ENCODE measurements around the gene OXLD1. TPM values are rescaled to one million over a fixed set of nuclear protein-coding genes. Genes with fewer than 3 reads are reported as not detected.
A peak's percentile ranks its signal among the peaks of the same experiment; 100 is the strongest.

The OXLD1 gene
- total and polyA plus RNA-seq, 10 of the 15 experiments (the other 5 are each of a cell fraction or from before 2014, with no cell fraction given): 4.6 to 89.5 (median 39.8) TPM

DNA sequence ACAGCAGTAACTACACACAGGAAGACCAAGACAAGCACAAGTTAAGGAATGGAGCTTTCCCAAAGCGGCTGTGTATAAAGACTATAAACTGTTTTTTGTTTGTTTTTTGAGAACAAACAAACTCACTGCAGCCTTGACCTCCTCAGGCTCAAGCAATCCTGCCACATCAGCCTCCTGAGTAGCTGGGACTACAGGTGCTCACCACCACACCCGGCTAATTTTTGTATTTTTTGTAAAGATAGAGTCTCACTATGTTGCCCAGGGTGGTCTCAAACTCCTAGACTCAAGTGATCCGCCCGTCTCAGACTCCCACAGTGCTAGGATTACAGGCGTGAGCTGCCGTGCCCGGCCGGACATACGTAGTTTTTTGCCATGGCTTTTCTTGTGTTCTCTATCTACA lies 6.0 kb downstream of the OXLD1 start:
- TF ChIP-seq, protein P1, sequence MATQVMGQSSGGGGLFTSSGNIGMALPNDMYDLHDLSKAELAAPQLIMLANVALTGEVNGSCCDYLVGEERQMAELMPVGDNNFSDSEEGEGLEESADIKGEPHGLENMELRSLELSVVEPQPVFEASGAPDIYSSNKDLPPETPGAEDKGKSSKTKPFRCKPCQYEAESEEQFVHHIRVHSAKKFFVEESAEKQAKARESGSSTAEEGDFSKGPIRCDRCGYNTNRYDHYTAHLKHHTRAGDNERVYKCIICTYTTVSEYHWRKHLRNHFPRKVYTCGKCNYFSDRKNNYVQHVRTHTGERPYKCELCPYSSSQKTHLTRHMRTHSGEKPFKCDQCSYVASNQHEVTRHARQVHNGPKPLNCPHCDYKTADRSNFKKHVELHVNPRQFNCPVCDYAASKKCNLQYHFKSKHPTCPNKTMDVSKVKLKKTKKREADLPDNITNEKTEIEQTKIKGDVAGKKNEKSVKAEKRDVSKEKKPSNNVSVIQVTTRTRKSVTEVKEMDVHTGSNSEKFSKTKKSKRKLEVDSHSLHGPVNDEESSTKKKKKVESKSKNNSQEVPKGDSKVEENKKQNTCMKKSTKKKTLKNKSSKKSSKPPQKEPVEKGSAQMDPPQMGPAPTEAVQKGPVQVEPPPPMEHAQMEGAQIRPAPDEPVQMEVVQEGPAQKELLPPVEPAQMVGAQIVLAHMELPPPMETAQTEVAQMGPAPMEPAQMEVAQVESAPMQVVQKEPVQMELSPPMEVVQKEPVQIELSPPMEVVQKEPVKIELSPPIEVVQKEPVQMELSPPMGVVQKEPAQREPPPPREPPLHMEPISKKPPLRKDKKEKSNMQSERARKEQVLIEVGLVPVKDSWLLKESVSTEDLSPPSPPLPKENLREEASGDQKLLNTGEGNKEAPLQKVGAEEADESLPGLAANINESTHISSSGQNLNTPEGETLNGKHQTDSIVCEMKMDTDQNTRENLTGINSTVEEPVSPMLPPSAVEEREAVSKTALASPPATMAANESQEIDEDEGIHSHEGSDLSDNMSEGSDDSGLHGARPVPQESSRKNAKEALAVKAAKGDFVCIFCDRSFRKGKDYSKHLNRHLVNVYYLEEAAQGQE (IDR thresholded peaks at IDR 0.05; ENCODE audit: low read depth, low read length): no peak

DNA sequence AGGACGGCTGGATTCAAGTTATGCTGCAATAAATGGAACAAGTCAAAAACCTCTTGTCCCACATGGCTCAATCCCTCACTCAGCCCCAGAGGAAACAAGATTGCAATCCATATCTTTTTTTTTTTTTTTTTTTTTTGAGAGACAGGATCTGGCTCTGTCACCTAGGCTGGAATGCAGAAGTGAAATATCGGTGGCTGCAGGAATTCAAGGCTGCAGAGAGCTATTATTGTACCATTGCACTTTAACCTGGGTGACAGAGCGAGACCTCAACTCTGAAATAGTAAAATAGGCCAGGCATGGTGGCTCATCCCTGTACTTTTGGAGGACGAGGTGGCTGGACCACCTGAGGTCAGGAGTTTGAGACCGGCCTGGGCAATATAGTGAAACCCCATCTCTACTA lies 7.4 kb downstream of the OXLD1 start:
- no peak for FAIRE-seq
- H3K36me3 ChIP-seq (ENCODE audit: control insufficient read depth in 2 of 2, insufficient read depth in 2 of 2, low read length in 1 of 2): no peaks in the 10 kb centered on the region
- 38% methylated on average over 5 of the region's 5 CpGs for WGBS (ENCODE audit: insufficient coverage, insufficient replicate concordance, low lambda C conversion rate, missing lambda C conversion rate)
- no peak for DNase-seq (ENCODE audit: low read depth, low spot score)
- no peak overlapping the region for H3K9ac ChIP-seq (ENCODE audit: control insufficient read depth, insufficient read depth, low read length)
- H4K20me1 ChIP-seq (ENCODE audit: control insufficient read depth, insufficient read depth): no peaks in the 10 kb centered on the region
- H3K79me2 ChIP-seq (ENCODE audit: control insufficient read depth, insufficient read depth, low read length): no peaks in the 10 kb centered on the region
- H3K4me3 ChIP-seq: no peak overlapping the region
- H3K4me1 ChIP-seq (ENCODE audit: control insufficient read depth, insufficient read depth, low read length): peaks cover 5% of the 10 kb centered on the region; the same call in 1 of the 2 replicates
- ChIA-PET SMC1A (ENCODE audit: uncharacterized antibody, unreplicated experiment) (no interaction called here), RAD21 (ENCODE audit: unreplicated experiment) (no interaction called here), POLR2A (interaction anchor here (0.6 to 1.0 kb wide), 6 partner anchors 9 to 836 kb away, joined by 3 to 6 read pairs (median 4); no protein-coding TSS in a partner anchor), CTCF (interaction anchor here (0.6 to 0.8 kb wide), 2 partner anchors 24 to 932 kb away, joined by 3 read pairs; partner anchors contain the start of genes ARL16 and HGS)
- no peak overlapping the region for H2AFZ ChIP-seq (ENCODE audit: control insufficient read depth, low read depth, low read length)
- no peaks in the 10 kb centered on the region for H3K27me3 ChIP-seq (replicated peaks in 1 of 2; ENCODE audit: control insufficient read depth in 2 of 2, insufficient read depth in 2 of 2, low read length in 1 of 2)
- no peak overlapping the region for H3K27ac ChIP-seq (ENCODE audit: control insufficient read depth, insufficient read depth)
- intact Hi-C loops (cut with micrococcal nuclease; ENCODE audit: unreplicated experiment) (no loop called here), in situ Hi-C loops (cut with MboI) (no loop called here)
- no TSS peak for BruUV-seq (replicated peaks)
- no peak overlapping the region for H3K4me2 ChIP-seq (ENCODE audit: control insufficient read depth, insufficient read depth)
- peak; percentile 51 for ATAC-seq
- no peaks in the 10 kb centered on the region for H3K9me3 ChIP-seq (replicated peaks; ENCODE audit: control insufficient read depth, insufficient read depth, low read length)
- peak; percentile 22; the same call in 1 of the 2 replicates for TF ChIP-seq NR2F1 (conservative IDR thresholded peaks at IDR 0.05)
- TF ChIP-seq, protein P2, sequence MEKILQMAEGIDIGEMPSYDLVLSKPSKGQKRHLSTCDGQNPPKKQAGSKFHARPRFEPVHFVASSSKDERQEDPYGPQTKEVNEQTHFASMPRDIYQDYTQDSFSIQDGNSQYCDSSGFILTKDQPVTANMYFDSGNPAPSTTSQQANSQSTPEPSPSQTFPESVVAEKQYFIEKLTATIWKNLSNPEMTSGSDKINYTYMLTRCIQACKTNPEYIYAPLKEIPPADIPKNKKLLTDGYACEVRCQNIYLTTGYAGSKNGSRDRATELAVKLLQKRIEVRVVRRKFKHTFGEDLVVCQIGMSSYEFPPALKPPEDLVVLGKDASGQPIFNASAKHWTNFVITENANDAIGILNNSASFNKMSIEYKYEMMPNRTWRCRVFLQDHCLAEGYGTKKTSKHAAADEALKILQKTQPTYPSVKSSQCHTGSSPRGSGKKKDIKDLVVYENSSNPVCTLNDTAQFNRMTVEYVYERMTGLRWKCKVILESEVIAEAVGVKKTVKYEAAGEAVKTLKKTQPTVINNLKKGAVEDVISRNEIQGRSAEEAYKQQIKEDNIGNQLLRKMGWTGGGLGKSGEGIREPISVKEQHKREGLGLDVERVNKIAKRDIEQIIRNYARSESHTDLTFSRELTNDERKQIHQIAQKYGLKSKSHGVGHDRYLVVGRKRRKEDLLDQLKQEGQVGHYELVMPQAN (conservative IDR thresholded peaks at IDR 0.05): no peak
- no peak for TF ChIP-seq TCF7 (IDR thresholded peaks at IDR 0.05; ENCODE audit: borderline replicate concordance)
- TF ChIP-seq MEF2A (IDR thresholded peaks at IDR 0.05; ENCODE audit: insufficient read depth, low read depth, low read length): 0 out of 2 replicates have a peak, but pooled peaks have one; percentile 10
- TF ChIP-seq, protein P3, sequence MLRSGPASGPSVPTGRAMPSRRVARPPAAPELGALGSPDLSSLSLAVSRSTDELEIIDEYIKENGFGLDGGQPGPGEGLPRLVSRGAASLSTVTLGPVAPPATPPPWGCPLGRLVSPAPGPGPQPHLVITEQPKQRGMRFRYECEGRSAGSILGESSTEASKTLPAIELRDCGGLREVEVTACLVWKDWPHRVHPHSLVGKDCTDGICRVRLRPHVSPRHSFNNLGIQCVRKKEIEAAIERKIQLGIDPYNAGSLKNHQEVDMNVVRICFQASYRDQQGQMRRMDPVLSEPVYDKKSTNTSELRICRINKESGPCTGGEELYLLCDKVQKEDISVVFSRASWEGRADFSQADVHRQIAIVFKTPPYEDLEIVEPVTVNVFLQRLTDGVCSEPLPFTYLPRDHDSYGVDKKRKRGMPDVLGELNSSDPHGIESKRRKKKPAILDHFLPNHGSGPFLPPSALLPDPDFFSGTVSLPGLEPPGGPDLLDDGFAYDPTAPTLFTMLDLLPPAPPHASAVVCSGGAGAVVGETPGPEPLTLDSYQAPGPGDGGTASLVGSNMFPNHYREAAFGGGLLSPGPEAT (IDR thresholded peaks at IDR 0.05; ENCODE audit: low read depth): 0 out of 2 replicates have a peak, but pooled peaks have one; percentile 21
- peak; percentile 52 for TF ChIP-seq MEF2B (IDR thresholded peaks at IDR 0.05; ENCODE audit: partially characterized antibody, poor library complexity, severe bottlenecking)
- TF ChIP-seq SPI1 (IDR thresholded peaks at IDR 0.05; ENCODE audit: borderline replicate concordance, insufficient read depth, low read depth, low read length): peak; percentile 60; the same call in 1 of the 2 replicates

More for the DNA sequence above, 6.0 kb downstream of the OXLD1 start:
- SMC1A ChIA-PET (ENCODE audit: uncharacterized antibody, unreplicated experiment): interaction anchor here (1.0 kb wide), 1 partner anchor 40 kb away, joined by 4 read pairs; no protein-coding TSS in a partner anchor
- no TSS peak for BruUV-seq (replicated peaks)
- POLR2A ChIA-PET: interaction anchor here (1.0 kb wide), 1 partner anchor 21 kb away, joined by 3 read pairs; no protein-coding TSS in a partner anchor
- Histone ChIP-seq H3K9me3 (replicated peaks; ENCODE audit: control insufficient read depth, insufficient read depth, low read length) (no peaks in the 10 kb centered on the region), H3K4me3 (no peak overlapping the region), H3K27ac (ENCODE audit: control insufficient read depth, insufficient read depth) (no peak overlapping the region), H2AFZ (ENCODE audit: control insufficient read depth, low read depth, low read length) (no peak overlapping the region), H3K4me2 (ENCODE audit: control insufficient read depth, insufficient read depth) (no peak overlapping the region), H3K4me1 (ENCODE audit: control insufficient read depth, insufficient read depth, low read length) (peaks cover 10% of the 10 kb centered on the region), H4K20me1 (ENCODE audit: control insufficient read depth, insufficient read depth) (no peaks in the 10 kb centered on the region), H3K79me2 (ENCODE audit: control insufficient read depth, insufficient read depth, low read length) (peaks cover 5% of the 10 kb centered on the region), H3K36me3 (ENCODE audit: control insufficient read depth in 2 of 2, insufficient read depth in 2 of 2, low read length in 1 of 2) (no peaks in the 10 kb centered on the region; a peak in 1 of 4 replicates), H3K9ac (ENCODE audit: control insufficient read depth, insufficient read depth, low read length) (no peak overlapping the region), H3K27me3 (replicated peaks in 1 of 2; ENCODE audit: control insufficient read depth in 2 of 2, insufficient read depth in 2 of 2, low read length in 1 of 2) (no peaks in the 10 kb centered on the region)
- 93% methylated on average over 9 of the region's 9 CpGs for WGBS (ENCODE audit: insufficient coverage, insufficient replicate concordance, low lambda C conversion rate, missing lambda C conversion rate)
- in situ Hi-C loops (cut with MboI): no loop called here
- intact Hi-C loops (cut with micrococcal nuclease; ENCODE audit: unreplicated experiment): no loop called here
- DNase-seq (ENCODE audit: low read depth, low spot score): no peak
- CTCF ChIA-PET: interaction anchor here (0.5 to 1.0 kb wide), 2 partner anchors 15 to 236 kb away, joined by 3 read pairs; no protein-coding TSS in a partner anchor
- RAD21 ChIA-PET (ENCODE audit: unreplicated experiment): interaction anchor here (0.6 kb wide), 1 partner anchor 702 kb away, joined by 3 read pairs; no protein-coding TSS in a partner anchor
- no peak for FAIRE-seq
- no peak for ATAC-seq

Data from GM12878 (cell line).